ENCODE data around the gene MDC1.
"Not testable (repeated sequence)": the region's sequence is repeated elsewhere in the genome, so short reads cannot be mapped to it uniquely, and the experiment has no call there.

The MDC1 gene

GRCh38 chr6:30723843-30724741 lies 7.0 kb upstream of the MDC1 start:
- ChIA-PET POLR2A (interaction anchor here (0.8 to 10.1 kb wide), 8 partner anchors 19 to 224 kb away, joined by 3 to 235 read pairs (median 6); partner anchors contain the start of genes DHX16, IER3 and NRM), CTCF (interaction anchor here (0.6 to 18.7 kb wide), 16 partner anchors 8 to 124 kb away, joined by 3 to 692 read pairs (median 5); partner anchors contain the start of gene DHX16)
- peaks cover 15 to 61% of the 10 kb centered on the region in 2 experiments for H3K36me3 ChIP-seq (ENCODE audit: control insufficient read depth in 2 of 2, insufficient read depth in 1 of 2, low read length in 2 of 2)
- not testable (repeated sequence) for H3K4me3 ChIP-seq (ENCODE audit: low read depth, low read length); H3K9me3 ChIP-seq (ENCODE audit: control insufficient read depth, insufficient read depth, low read depth, low read length); H3K4me1 ChIP-seq (ENCODE audit: control insufficient read depth, insufficient read depth, low read length)
- peak overlapping the region; percentile 46 for H3K27ac ChIP-seq (ENCODE audit: extremely low read depth, low read depth, low read length)
- TF ChIP-seq ZNF664 (tag by site-specific recombination; IDR thresholded peaks at IDR 0.05) = peak; percentile 64
- TF ChIP-seq ZNF645 (tag by site-specific recombination; IDR thresholded peaks at IDR 0.05) = 0 out of 2 replicates have a peak, but pooled peaks have one; percentile 25
- TF ChIP-seq HIC1 (tag by site-specific recombination; IDR thresholded peaks at IDR 0.05) = 0 out of 2 replicates have a peak, but pooled peaks have one; percentile 1
- peak; percentile 50; the same call in 1 of the 2 replicates for TF ChIP-seq ZNF600 (tag by site-specific recombination; IDR thresholded peaks at IDR 0.05)

- H3K4me3 ChIP-seq (ENCODE audit: low read depth, low read length); H3K4me1 ChIP-seq (ENCODE audit: control insufficient read depth, insufficient read depth, low read length); H3K9me3 ChIP-seq (ENCODE audit: control insufficient read depth, insufficient read depth, low read depth, low read length): not testable (repeated sequence)
- CTCF ChIA-PET = interaction anchor here (0.5 to 18.7 kb wide), 43 partner anchors 9 to 364 kb away, joined by 3 to 692 read pairs (median 5); partner anchors contain the start of genes DHX16, NRM and VARS2
- peak overlapping the region; percentile 93 for H3K27ac ChIP-seq (ENCODE audit: extremely low read depth, low read depth, low read length)
- POLR2A ChIA-PET = interaction anchor here (0.7 to 10.1 kb wide), 10 partner anchors 7 to 126 kb away, joined by 3 to 235 read pairs (median 7); partner anchors contain the start of gene NRM
- H3K36me3 ChIP-seq (ENCODE audit: control insufficient read depth in 2 of 2, insufficient read depth in 1 of 2, low read length in 2 of 2) = peaks cover 15 to 56% of the 10 kb centered on the region in 2 experiments
- 0 out of 2 replicates have a peak, but pooled peaks have one; percentile 12 for TF ChIP-seq HIC1 (tag by site-specific recombination; IDR thresholded peaks at IDR 0.05)
These were observed 6.2 kb upstream of the MDC1 start for GRCh38 chr6:30723159-30723842.

GRCh38 chr6:30722280-30723112 lies 5.4 kb upstream of the MDC1 start:
- ChIA-PET CTCF (interaction anchor here (0.5 to 18.7 kb wide), 59 partner anchors 9 to 365 kb away, joined by 3 to 692 read pairs (median 4); partner anchors contain the start of genes DHX16, MRPS18B, NRM and PPP1R10), POLR2A (interaction anchor here (0.6 to 10.1 kb wide), 18 partner anchors 8 to 125 kb away, joined by 3 to 235 read pairs (median 7); partner anchors contain the start of genes DHX16, FLOT1 and NRM)
- peak overlapping the region; percentile 93 for H3K27ac ChIP-seq (ENCODE audit: extremely low read depth, low read depth, low read length)
- peaks cover 15 to 49% of the 10 kb centered on the region in 2 experiments for H3K36me3 ChIP-seq (ENCODE audit: control insufficient read depth in 2 of 2, insufficient read depth in 1 of 2, low read length in 2 of 2)
- peak overlapping the region; percentile 87 for H3K4me3 ChIP-seq (ENCODE audit: low read depth, low read length)
- H3K9me3 ChIP-seq (ENCODE audit: control insufficient read depth, insufficient read depth, low read depth, low read length) = no peaks in the 10 kb centered on the region
- peaks cover 6% of the 10 kb centered on the region for H3K4me1 ChIP-seq (ENCODE audit: control insufficient read depth, insufficient read depth, low read length)
- TF ChIP-seq CTCF (tag by site-specific recombination; IDR thresholded peaks at IDR 0.05) = peak; percentile 84
- peak; percentile 42 for TF ChIP-seq SP7 (tag by site-specific recombination; IDR thresholded peaks at IDR 0.05)
- TF ChIP-seq PRDM1 (tag by site-specific recombination; IDR thresholded peaks at IDR 0.05) = peak; percentile 86
- TF ChIP-seq AEBP2 (tag by site-specific recombination; IDR thresholded peaks at IDR 0.05; ENCODE audit: borderline replicate concordance) = 0 out of 2 replicates have a peak, but pooled peaks have one; percentile 4
- peak; percentile 83 for TF ChIP-seq REST (tag by site-specific recombination; IDR thresholded peaks at IDR 0.05)
- peak; percentile 47; the same call in 1 of the 2 replicates for TF ChIP-seq ZXDB (tag by site-specific recombination; IDR thresholded peaks at IDR 0.05)
